K562 (cell line): ENCODE data around the gene AIDA. TPM values are rescaled to one million over a fixed set of nuclear protein-coding genes. Genes with fewer than 3 reads are reported as not detected.

Experiments used
- ATAC-seq: fragments of 200-7000 bp; cut with Tn5 transposase; 3 replicates; pipeline ENCODE4 v1.9.1; 2020; ENCODE audit warnings: moderate library complexity
- BruUV-seq: library from RNA; stranded (reverse); fragments of 400-500 nt; replicated peaks from 2 replicates; lab custom pipeline; 2021; lab: Mats Ljungman, UMichigan
- CTCF ChIA-PET: fragments of 300-600 bp; formaldehyde crosslinking; extraction: SDS; loops from one replicate; lab custom pipeline; 2021; ENCODE audit warnings: low intra/inter-chr PET ratio; lab: Yijun Ruan, JAX
- POLR2A ChIA-PET: fragments of 300-600, 350-650 bp; sonication (Branson Sonifier 250); formaldehyde crosslinking; extraction: SDS; loops from one replicate; lab custom pipeline; 2021; ENCODE audit warnings: antibody characterized with exemption, inconsistent platforms; lab: Yijun Ruan, JAX
- DNase-seq, 4 experiments: peaks; one replicate each; pipeline versions ENCODE4 v3.0.0 to v3.0.0-alpha.2; 2011 to 2018; ENCODE audit warnings: low spot score in 3 of 4, mixed read lengths in 3 of 4; ENCODE audit errors: extremely low read depth in 1 of 4
- FAIRE-seq: peaks from 2 replicates; lab custom pipeline; 2011; peaks lifted over from hg19 to GRCh38; lab: Jason Lieb, UNC
- H2AFZ ChIP-seq: 2 replicates; pipeline ENCODE4 v1.6.0; 2011; ENCODE audit warnings: low read depth, low read length, control low read depth, inconsistent platforms
- H3K27ac ChIP-seq: fragments of 200-600 bp; 3 replicates; pipeline ENCODE4 v1.8.0; 2011; ENCODE audit warnings: low read depth, mild to moderate bottlenecking, control low read depth, inconsistent platforms, low read length, moderate library complexity, mixed read lengths; ENCODE audit errors: extremely low read depth
- H3K27me3 ChIP-seq, 2 experiments: fragments of 300-600 bp in 1 of 2; 2 replicates in 1 of 2; 3 replicates in 1 of 2; pipeline versions ENCODE4 v1.6.0 to v1.8.0; 2011; ENCODE audit warnings: inconsistent platforms in 2 of 2, low read length in 2 of 2, mild to moderate bottlenecking in 1 of 2, mixed read lengths in 1 of 2, moderate library complexity in 1 of 2; ENCODE audit not compliant: control insufficient read depth in 2 of 2, insufficient read depth in 2 of 2
- H3K36me3 ChIP-seq: fragments of 300-600 bp; 3 replicates; pipeline ENCODE4 v1.8.0; 2011; ENCODE audit warnings: mild to moderate bottlenecking, low read length, inconsistent platforms; ENCODE audit not compliant: control insufficient read depth, insufficient read depth
- H3K4me1 ChIP-seq, 2 experiments: fragments of 200-600 bp in 1 of 2; replicated peaks in 1 of 2; 2 replicates in 1 of 2; 3 replicates in 1 of 2; pipeline versions ENCODE4 v1.5.1 to v1.8.0; 2011; ENCODE audit warnings: inconsistent platforms in 2 of 2, low read length in 2 of 2, mild to moderate bottlenecking in 1 of 2, mixed read lengths in 1 of 2, moderate library complexity in 1 of 2; ENCODE audit not compliant: control insufficient read depth in 2 of 2, insufficient read depth in 2 of 2
- H3K4me2 ChIP-seq: 2 replicates; pipeline ENCODE4 v1.6.1; 2011; ENCODE audit warnings: low read length, control low read depth, inconsistent platforms, mixed read lengths; ENCODE audit not compliant: insufficient read depth
- H3K4me3 ChIP-seq: fragments of 200-600 bp; sonication (generic), shearing (Covaris generic); 2 replicates; pipeline ENCODE4 v1.5.1; 2016; ENCODE audit warnings: control low read depth, inconsistent platforms
- H3K79me2 ChIP-seq: fragments of 200-600 bp; 3 replicates; pipeline ENCODE4 v1.8.0; 2011; ENCODE audit warnings: low read length, inconsistent platforms; ENCODE audit not compliant: control insufficient read depth, insufficient read depth
- H3K9ac ChIP-seq, 2 experiments: 2 replicates each; pipeline versions ENCODE4 v1.6.0 to v1.6.1; 2011; ENCODE audit warnings: low read depth in 2 of 2, low read length in 2 of 2, control low read depth in 1 of 2, inconsistent platforms in 1 of 2, mild to moderate bottlenecking in 1 of 2, mixed read lengths in 1 of 2; ENCODE audit not compliant: insufficient read depth in 1 of 2
- H3K9me1 ChIP-seq: one replicate; pipeline ENCODE4 v1.6.0; 2011; ENCODE audit warnings: inconsistent platforms, mild to moderate bottlenecking, low read length, moderate library complexity; ENCODE audit not compliant: control insufficient read depth, insufficient read depth
- H3K9me3 ChIP-seq: replicated peaks from 2 replicates; pipeline ENCODE4 v1.5.1; 2011; ENCODE audit warnings: low read depth, low read length, inconsistent platforms; ENCODE audit not compliant: control insufficient read depth, insufficient read depth
- H4K20me1 ChIP-seq: replicated peaks from 2 replicates; pipeline ENCODE4 v1.6.1; 2011; ENCODE audit warnings: low read length, inconsistent platforms, mixed read lengths; ENCODE audit not compliant: control insufficient read depth, insufficient read depth
- ARID1B ChIP-seq: fragments of 450-650 bp; IDR thresholded peaks from 2 replicates; pipeline ENCODE4 v1.6.1; 2016; ENCODE audit warnings: antibody characterized with exemption, mild to moderate bottlenecking, inconsistent platforms
- ETV6 ChIP-seq, 3 experiments: fragments of 150-350 bp in 1 of 3; sonication (generic) in 1 of 3; formaldehyde crosslinking in 1 of 3; IDR thresholded peaks; 2 replicates each; pipeline versions ENCODE4 v1.6.1 to v1.8.0; 2014 to 2022; ENCODE audit warnings: borderline replicate concordance in 2 of 3, low read depth in 2 of 3, antibody characterized with exemption in 1 of 3, low read length in 1 of 3, mild to moderate bottlenecking in 1 of 3, missing genetic modification reagents in 1 of 3
- KLF10 ChIP-seq: fragments of 250-450 bp; sonication (Bioruptor Pico); IDR thresholded peaks from 2 replicates; pipeline ENCODE4 v1.6.1; 2021; ENCODE audit warnings: matching md5 sums
- PTTG1 ChIP-seq: fragments of 450-650 bp; IDR thresholded peaks from 2 replicates; pipeline ENCODE4 v1.6.1; 2016; ENCODE audit warnings: low read depth, mild to moderate bottlenecking, missing genetic modification characterization, missing compliant biosample characterization
- RHOXF2B ChIP-seq: fragments of 250-450 bp; sonication (Bioruptor Pico); conservative IDR thresholded peaks from 2 replicates; pipeline ENCODE4 v1.5.1; 2021
- SLC30A9 ChIP-seq: fragments of 250-450 bp; sonication (Bioruptor Pico); IDR thresholded peaks from 2 replicates; pipeline ENCODE4 v1.8.0; 2022; ENCODE audit warnings: mild to moderate bottlenecking, moderate library complexity
- SMARCB1 ChIP-seq: IDR thresholded peaks from 2 replicates; pipeline ENCODE4 v1.6.1; 2011; ENCODE audit warnings: improper control_type of control experiment, low read depth; ENCODE audit not compliant: insufficient read length
- SMARCE1 ChIP-seq: fragments of 450-650 bp; IDR thresholded peaks from 2 replicates; pipeline ENCODE4 v1.7.1; 2016; ENCODE audit warnings: mild to moderate bottlenecking
- WHSC1 ChIP-seq: IDR thresholded peaks from one replicate; pipeline ENCODE4 v1.6.1; 2012; ENCODE audit warnings: low read length, control low read depth, inconsistent platforms
- ZNF146 ChIP-seq: IDR thresholded peaks from one replicate; pipeline ENCODE4 v1.6.1; 2018; ENCODE audit warnings: missing compliant biosample characterization; ENCODE audit not compliant: unreplicated experiment
- ZNF408 ChIP-seq: fragments of 250-450 bp; sonication (Bioruptor Pico); IDR thresholded peaks from 2 replicates; pipeline ENCODE4 v1.4.0; 2020; ENCODE audit warnings: low read depth, mild to moderate bottlenecking, moderate library complexity
- WGBS: fragments of 100-300 bp; shearing (Covaris generic); methylation state at CpG from one replicate; pipeline ENCODE4 v1.1.6; 2016; ENCODE audit warnings: low coverage, mixed read lengths; ENCODE audit not compliant: insufficient coverage; ENCODE audit errors: missing lambda C conversion rate; 5-methylcytosine and 5-hydroxymethylcytosine counted together
- in situ Hi-C: fragments of 300-500 bp; cut with MboI; formaldehyde crosslinking; loops from 4 replicates; pipeline ENCODE4 v1.15.0; 2018; ENCODE audit warnings: inconsistent platforms, mixed read lengths
- intact Hi-C: fragments of 100-400 bp; cut with micrococcal nuclease; formaldehyde crosslinking; loops from 2 replicates; pipeline ENCODE4 v1.14.2; 2022
- polyA plus RNA-seq, 8 experiments: library from polyadenylated mRNA; depleted of rRNA in 4 of 8; stranded (reverse) in 5 of 8; unstranded in 3 of 8; fragments of >200 nt; fragmentation: Nextera tagmentation in 2 of 8; fragmentation: Illumina TruSeq in 1 of 8; extraction: Ambion mirVana in 2 of 8; extraction: Trizol in 1 of 8; gene quantifications; 2 replicates each; pipeline versions ENCODE4 v1.2.1 to v1.2.3, GENCODE V29; 2011 to 2014; ENCODE audit warnings: inconsistent platforms in 1 of 8, missing spikeins in 1 of 8
- total RNA-seq, 7 experiments: library from RNA; depleted of rRNA in 6 of 7; stranded (reverse); fragments of >200 nt in 6 of 7; fragmentation: Illumina TruSeq in 2 of 7; extraction: Trizol in 2 of 7; gene quantifications; 2 replicates each; pipeline versions ENCODE4 v1.2.1 to v1.2.3, GENCODE V29; 2011 to 2021; ENCODE audit warnings: low replicate concordance in 1 of 7
- TF ChIP-seq, protein P1 (sequence below): fragments of 450-650 bp; formaldehyde crosslinking; conservative IDR thresholded peaks from 2 replicates; pipeline ENCODE4 v1.4.0; 2022; ENCODE audit warnings: mild to moderate bottlenecking, missing genetic modification characterization
- TF ChIP-seq, protein P2 (sequence below): conservative IDR thresholded peaks from 2 replicates; pipeline ENCODE4 v1.6.1; 2011; ENCODE audit warnings: low read depth, mild to moderate bottlenecking, low read length; ENCODE audit not compliant: control insufficient read depth

Gene AIDA
- total and polyA plus RNA-seq, 9 of the 15 experiments (the other 6 are each of a cell fraction or from before 2014, with no cell fraction given): 18.2 to 77.9 (median 24.9) TPM

DNA sequence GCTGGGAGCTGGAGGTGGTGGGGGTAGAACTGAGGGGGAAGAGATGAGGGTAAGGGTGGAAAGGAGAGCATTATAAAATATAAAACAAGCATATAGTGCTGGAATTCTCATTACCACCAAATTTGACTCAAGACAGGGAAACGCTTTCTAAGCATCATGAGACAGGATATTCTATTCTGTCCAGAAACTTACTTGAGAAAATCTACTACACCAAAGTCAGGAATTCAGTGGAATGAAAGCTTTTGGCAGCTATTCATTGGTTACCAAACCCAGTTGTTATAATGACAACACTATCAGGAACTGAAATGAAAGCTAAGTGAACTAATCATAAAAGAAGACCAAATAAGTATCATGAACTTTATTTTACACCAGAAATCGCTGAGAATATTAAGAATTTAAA, 14.5 kb downstream of the AIDA start:
- no peaks in the 10 kb centered on the region for H3K27me3 ChIP-seq
- BruUV-seq: no TSS peak
- no peaks in the 10 kb centered on the region for H3K4me1 ChIP-seq
- peaks cover 34% of the 10 kb centered on the region for H3K36me3 ChIP-seq
- H3K79me2 ChIP-seq: no peaks in the 10 kb centered on the region; the same call in 2 of the 3 replicates
- in situ Hi-C loops: no loop called here
- ATAC-seq (no peak), FAIRE-seq (no peak), DNase-seq (no peak)
- H2AFZ ChIP-seq: no peak overlapping the region
- H3K9ac ChIP-seq: no peak overlapping the region
- no peak for TF ChIP-seq SMARCE1
- no peak for TF ChIP-seq SLC30A9 (CRISPR knock-in tag)
- no peak for TF ChIP-seq ZNF146 (CRISPR knock-in tag)
- no peak for TF ChIP-seq WHSC1
- TF ChIP-seq RHOXF2B (CRISPR knock-in tag): no peak
- TF ChIP-seq KLF10 (CRISPR knock-in tag): no peak
- TF ChIP-seq ETV6 (IDR thresholded peaks at IDR 0.05; ENCODE audit: borderline replicate concordance in 1 of 2, low read depth in 2 of 2, low read length in 1 of 2): no peak
- no peak for TF ChIP-seq ETV6 (CRISPR knock-in tag; IDR thresholded peaks at IDR 0.05; ENCODE audit: borderline replicate concordance)
- TF ChIP-seq SMARCB1: no peak
- TF ChIP-seq ARID1B: no peak
- TF ChIP-seq, protein P1, sequence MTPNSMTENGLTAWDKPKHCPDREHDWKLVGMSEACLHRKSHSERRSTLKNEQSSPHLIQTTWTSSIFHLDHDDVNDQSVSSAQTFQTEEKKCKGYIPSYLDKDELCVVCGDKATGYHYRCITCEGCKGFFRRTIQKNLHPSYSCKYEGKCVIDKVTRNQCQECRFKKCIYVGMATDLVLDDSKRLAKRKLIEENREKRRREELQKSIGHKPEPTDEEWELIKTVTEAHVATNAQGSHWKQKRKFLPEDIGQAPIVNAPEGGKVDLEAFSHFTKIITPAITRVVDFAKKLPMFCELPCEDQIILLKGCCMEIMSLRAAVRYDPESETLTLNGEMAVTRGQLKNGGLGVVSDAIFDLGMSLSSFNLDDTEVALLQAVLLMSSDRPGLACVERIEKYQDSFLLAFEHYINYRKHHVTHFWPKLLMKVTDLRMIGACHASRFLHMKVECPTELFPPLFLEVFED (CRISPR knock-in tag): no peak
- TF ChIP-seq, protein P2, sequence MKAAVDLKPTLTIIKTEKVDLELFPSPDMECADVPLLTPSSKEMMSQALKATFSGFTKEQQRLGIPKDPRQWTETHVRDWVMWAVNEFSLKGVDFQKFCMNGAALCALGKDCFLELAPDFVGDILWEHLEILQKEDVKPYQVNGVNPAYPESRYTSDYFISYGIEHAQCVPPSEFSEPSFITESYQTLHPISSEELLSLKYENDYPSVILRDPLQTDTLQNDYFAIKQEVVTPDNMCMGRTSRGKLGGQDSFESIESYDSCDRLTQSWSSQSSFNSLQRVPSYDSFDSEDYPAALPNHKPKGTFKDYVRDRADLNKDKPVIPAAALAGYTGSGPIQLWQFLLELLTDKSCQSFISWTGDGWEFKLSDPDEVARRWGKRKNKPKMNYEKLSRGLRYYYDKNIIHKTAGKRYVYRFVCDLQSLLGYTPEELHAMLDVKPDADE: no peak
- TF ChIP-seq ZNF408 (CRISPR knock-in tag): no peak
- TF ChIP-seq PTTG1 (tag): no peak
- no peaks in the 10 kb centered on the region for H4K20me1 ChIP-seq
- POLR2A ChIA-PET: interaction anchor here (0.6 to 1.2 kb wide), 4 partner anchors 14 to 123 kb away, joined by 3 to 4 read pairs (median 3); partner anchors contain the start of genes AIDA and BROX
- no peak overlapping the region for H3K4me3 ChIP-seq
- 76% methylated on average over 2 of the region's 2 CpGs for WGBS
- no peak overlapping the region for H3K4me2 ChIP-seq
- H3K9me3 ChIP-seq: no peaks in the 10 kb centered on the region
- intact Hi-C loops: loop anchor here (5.0 kb wide), 1 partner anchor 36 kb away; no protein-coding TSS in a partner anchor
- CTCF ChIA-PET: no interaction called here
- no peak overlapping the region for H3K27ac ChIP-seq
- no peaks in the 10 kb centered on the region for H3K9me1 ChIP-seq
